HG03139 (cell line): ENCODE measurements around the gene DZIP1.
"Not testable (repeated sequence)": the region's sequence is repeated elsewhere in the genome, so short reads cannot be mapped to it uniquely, and the experiment has no call there.

Source experiments
- ATAC-seq: cut with Tn5 transposase; IDR thresholded peaks from one replicate; pipeline ENCODE4 v1.9.1; 2021; ENCODE audit not compliant: unreplicated experiment

The DZIP1 gene

GRCh38 chr13:95605448-95606125 lies 38.9 kb downstream of the DZIP1 start:
- no peak for ATAC-seq

- no peak for ATAC-seq
Measured at GRCh38 chr13:95604556-95604915, 40.0 kb downstream of the DZIP1 start.

GRCh38 chr13:95603887-95604555 lies 40.5 kb downstream of the DZIP1 start:
- no peak for ATAC-seq

- no peak for ATAC-seq
Measured at GRCh38 chr13:95601906-95602305, 42.6 kb downstream of the DZIP1 start.

GRCh38 chr13:95601216-95601615 lies 43.3 kb downstream of the DZIP1 start:
- no peak for ATAC-seq

GRCh38 chr13:95596701-95597100 lies 47.8 kb downstream of the DZIP1 start:
- no peak for ATAC-seq

- no peak for ATAC-seq
Measured at GRCh38 chr13:95593462-95593861, 51.0 kb downstream of the DZIP1 start.

GRCh38 chr13:95588721-95589120 lies 55.8 kb downstream of the DZIP1 start:
- no peak for ATAC-seq

- ATAC-seq, result no peak
Measured at GRCh38 chr13:95588134-95588533, 56.4 kb downstream of the DZIP1 start.

- ATAC-seq, result no peak
Measured at GRCh38 chr13:95585867-95586266, 58.6 kb downstream of the DZIP1 start.

- ATAC-seq, result no peak
Measured at GRCh38 chr13:95579303-95579702, 65.2 kb downstream of the DZIP1 start.

GRCh38 chr13:95573221-95573620 lies 71.3 kb downstream of the DZIP1 start:
- ATAC-seq, result no peak

GRCh38 chr13:95571941-95572340 lies 72.6 kb downstream of the DZIP1 start:
- ATAC-seq, result no peak

- no peak for ATAC-seq
Measured at GRCh38 chr13:95570016-95570415, 74.5 kb downstream of the DZIP1 start.

- ATAC-seq, result no peak
Measured at GRCh38 chr13:95568131-95568530, 76.4 kb downstream of the DZIP1 start.

- not testable (repeated sequence) for ATAC-seq
Measured at GRCh38 chr13:95565758-95566157, 78.7 kb downstream of the DZIP1 start.

GRCh38 chr13:95564733-95565291 lies 79.7 kb downstream of the DZIP1 start:
- ATAC-seq, result no peak

- no peak for ATAC-seq
Measured at GRCh38 chr13:95564091-95564490, 80.4 kb downstream of the DZIP1 start.

GRCh38 chr13:95560387-95560786 lies 84.1 kb downstream of the DZIP1 start:
- ATAC-seq, result no peak

- ATAC-seq, result no peak
Measured at GRCh38 chr13:95559100-95559499, 85.4 kb downstream of the DZIP1 start.

- no peak for ATAC-seq
Measured at GRCh38 chr13:95557013-95557412, 87.5 kb downstream of the DZIP1 start.

GRCh38 chr13:95553581-95554385 lies 90.7 kb downstream of the DZIP1 start:
- no peak for ATAC-seq
